SK-N-SH treated with all-trans-retinoic acid at 6 μM for 48 hours (cell line): ENCODE measurements around the gene NHSL2.
"Not testable (repeated sequence)": the region's sequence is repeated elsewhere in the genome, so short reads cannot be mapped to it uniquely, and the experiment has no call there.

Experiments
- ATAC-seq: fragments of 200-7000 bp; cut with Tn5 transposase; 3 replicates; pipeline ENCODE4 v1.9.1; 2020; ENCODE audit warnings: mild to moderate bottlenecking, moderate library complexity
- ARNTL ChIP-seq: fragments of 450-650 bp; formaldehyde crosslinking; IDR thresholded peaks from 2 replicates; pipeline ENCODE4 v1.5.0; 2020; ENCODE audit warnings: low read depth, mild to moderate bottlenecking, moderate library complexity, borderline replicate concordance
- BACH2 ChIP-seq: fragments of 250-450 bp; sonication (Bioruptor Pico); IDR thresholded peaks from 2 replicates; pipeline ENCODE4 v1.9.0; 2021; ENCODE audit warnings: mild to moderate bottlenecking, borderline replicate concordance
- CREB5 ChIP-seq: fragments of 250-450 bp; sonication (Bioruptor Pico); IDR thresholded peaks from 2 replicates; pipeline ENCODE4 v1.5.1; 2020; ENCODE audit warnings: low read depth, mild to moderate bottlenecking, moderate library complexity
- CSDC2 ChIP-seq: fragments of 250-450 bp; sonication (Bioruptor Pico); IDR thresholded peaks from 2 replicates; pipeline ENCODE4 v1.5.0; 2020; ENCODE audit warnings: mild to moderate bottlenecking, moderate library complexity
- CSRNP3 ChIP-seq: fragments of 250-450 bp; sonication (Bioruptor Pico); IDR thresholded peaks from 2 replicates; pipeline ENCODE4 v1.5.1; 2021; ENCODE audit warnings: mild to moderate bottlenecking, moderate library complexity
- ESRRG ChIP-seq: fragments of 250-450 bp; sonication (Bioruptor Pico); IDR thresholded peaks from 2 replicates; pipeline ENCODE4 v1.6.1; 2021; ENCODE audit warnings: mild to moderate bottlenecking
- GLIS3 ChIP-seq: fragments of 250-450 bp; sonication (Bioruptor Pico); IDR thresholded peaks from 2 replicates; pipeline ENCODE4 v1.5.0; 2020; ENCODE audit warnings: mild to moderate bottlenecking, moderate library complexity
- ISL1 ChIP-seq: fragments of 250-450 bp; sonication (Bioruptor Pico); IDR thresholded peaks from 2 replicates; pipeline ENCODE4 v2.1.2; 2022; ENCODE audit warnings: mild to moderate bottlenecking, moderate library complexity
- RARB ChIP-seq: fragments of 250-450 bp; sonication (Bioruptor Pico); IDR thresholded peaks from 2 replicates; pipeline ENCODE4 v1.8.0; 2021; ENCODE audit warnings: mild to moderate bottlenecking, moderate library complexity
- SNAI2 ChIP-seq: fragments of 250-450 bp; sonication (Bioruptor Pico); IDR thresholded peaks from 2 replicates; pipeline ENCODE4 v1.5.0; 2020; ENCODE audit warnings: mild to moderate bottlenecking, moderate library complexity
- TOX ChIP-seq: fragments of 250-450 bp; sonication (Bioruptor Pico); IDR thresholded peaks from 2 replicates; pipeline ENCODE4 v1.8.0; 2021; ENCODE audit warnings: mild to moderate bottlenecking, moderate library complexity, borderline replicate concordance
- TSHZ2 ChIP-seq: fragments of 250-450 bp; sonication (Bioruptor Pico); IDR thresholded peaks from 2 replicates; pipeline ENCODE4 v1.5.0; 2020; ENCODE audit warnings: mild to moderate bottlenecking, moderate library complexity
- ZFP3 ChIP-seq: fragments of 250-450 bp; sonication (Bioruptor Pico); IDR thresholded peaks from 2 replicates; pipeline ENCODE4 v1.5.0; 2020; ENCODE audit warnings: mild to moderate bottlenecking, moderate library complexity
- ZFP30 ChIP-seq: fragments of 450-650 bp; formaldehyde crosslinking; IDR thresholded peaks from 2 replicates; pipeline ENCODE4 v1.5.0; 2022; ENCODE audit warnings: mild to moderate bottlenecking, moderate library complexity
- ZNF565 ChIP-seq: fragments of 450-650 bp; formaldehyde crosslinking; conservative IDR thresholded peaks from 2 replicates; pipeline ENCODE4 v1.5.0; 2020; ENCODE audit warnings: low read depth, mild to moderate bottlenecking, moderate library complexity
- ZNF70 ChIP-seq: fragments of 450-650 bp; formaldehyde crosslinking; IDR thresholded peaks from 2 replicates; pipeline ENCODE4 v1.5.0; 2020; ENCODE audit warnings: mild to moderate bottlenecking, moderate library complexity
- ZNF8 ChIP-seq: fragments of 450-650 bp; formaldehyde crosslinking; IDR thresholded peaks from 2 replicates; pipeline ENCODE4 v1.5.0; 2020; ENCODE audit warnings: mild to moderate bottlenecking, moderate library complexity
- TF ChIP-seq, protein P1 (sequence below): fragments of 250-450 bp; sonication (Bioruptor Pico); IDR thresholded peaks from 2 replicates; pipeline ENCODE4 v1.8.0; 2021; ENCODE audit warnings: low read depth, mild to moderate bottlenecking, moderate library complexity, borderline replicate concordance
- TF ChIP-seq, protein P2 (sequence below): fragments of 250-450 bp; sonication (Bioruptor Pico); IDR thresholded peaks from 2 replicates; pipeline ENCODE4 v1.8.0; 2020; ENCODE audit warnings: mild to moderate bottlenecking, moderate library complexity, borderline replicate concordance

The NHSL2 gene

GRCh38 chrX:71910643-71910985 is at the start of gene NHSL2:
Gene NHSL2 (plus strand): TSS chrX:71910845.
- TF ChIP-seq, protein P1, sequence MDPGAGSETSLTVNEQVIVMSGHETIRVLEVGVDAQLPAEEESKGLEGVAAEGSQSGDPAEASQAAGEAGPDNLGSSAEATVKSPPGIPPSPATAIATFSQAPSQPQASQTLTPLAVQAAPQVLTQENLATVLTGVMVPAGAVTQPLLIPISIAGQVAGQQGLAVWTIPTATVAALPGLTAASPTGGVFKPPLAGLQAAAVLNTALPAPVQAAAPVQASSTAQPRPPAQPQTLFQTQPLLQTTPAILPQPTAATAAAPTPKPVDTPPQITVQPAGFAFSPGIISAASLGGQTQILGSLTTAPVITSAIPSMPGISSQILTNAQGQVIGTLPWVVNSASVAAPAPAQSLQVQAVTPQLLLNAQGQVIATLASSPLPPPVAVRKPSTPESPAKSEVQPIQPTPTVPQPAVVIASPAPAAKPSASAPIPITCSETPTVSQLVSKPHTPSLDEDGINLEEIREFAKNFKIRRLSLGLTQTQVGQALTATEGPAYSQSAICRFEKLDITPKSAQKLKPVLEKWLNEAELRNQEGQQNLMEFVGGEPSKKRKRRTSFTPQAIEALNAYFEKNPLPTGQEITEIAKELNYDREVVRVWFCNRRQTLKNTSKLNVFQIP (CRISPR knock-in tag) = no peak
- TF ChIP-seq CSDC2 (CRISPR knock-in tag) (no peak), SNAI2 (CRISPR knock-in tag) (no peak), CREB5 (CRISPR knock-in tag) (no peak), ISL1 (CRISPR knock-in tag) (no peak), GLIS3 (CRISPR knock-in tag) (no peak), ZFP3 (CRISPR knock-in tag) (no peak), ZNF565 (no peak)
- ATAC-seq = no peak

- no peak for ATAC-seq
- TF ChIP-seq CSDC2 (CRISPR knock-in tag) (no peak), ZFP30 (CRISPR knock-in tag) (no peak), RARB (no peak), ZFP3 (CRISPR knock-in tag) (no peak), ZNF70 (CRISPR knock-in tag) (no peak), BACH2 (CRISPR knock-in tag) (no peak), TOX (CRISPR knock-in tag) (no peak), ARNTL (CRISPR knock-in tag) (no peak), ZNF8 (CRISPR knock-in tag) (no peak), CSRNP3 (no peak)
- TF ChIP-seq, protein P1 (CRISPR knock-in tag) = no peak
Measured at GRCh38 chrX:71867680-71868079, 43.0 kb upstream of the NHSL2 start.

DNA sequence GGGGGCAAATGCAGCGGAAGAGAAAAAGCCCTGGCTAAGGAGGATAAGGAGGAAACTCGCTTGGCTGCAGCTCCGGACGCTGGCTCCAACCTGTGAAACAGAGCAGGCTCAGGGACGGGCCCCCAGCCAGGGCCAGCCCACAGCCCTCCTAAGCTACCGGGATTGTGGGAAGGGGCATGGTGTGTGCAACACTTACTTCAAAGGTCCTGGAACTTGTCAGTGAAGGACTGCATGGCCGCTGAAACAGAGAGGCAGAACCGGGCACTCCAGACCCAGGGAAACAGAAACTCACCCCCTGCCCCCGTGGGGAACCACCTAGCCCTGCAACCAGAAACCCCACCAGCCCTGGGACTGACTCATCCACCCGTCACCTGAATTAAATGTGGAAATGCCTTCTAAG is 41.1 kb upstream of the NHSL2 start:
- not testable (repeated sequence) for ATAC-seq

DNA sequence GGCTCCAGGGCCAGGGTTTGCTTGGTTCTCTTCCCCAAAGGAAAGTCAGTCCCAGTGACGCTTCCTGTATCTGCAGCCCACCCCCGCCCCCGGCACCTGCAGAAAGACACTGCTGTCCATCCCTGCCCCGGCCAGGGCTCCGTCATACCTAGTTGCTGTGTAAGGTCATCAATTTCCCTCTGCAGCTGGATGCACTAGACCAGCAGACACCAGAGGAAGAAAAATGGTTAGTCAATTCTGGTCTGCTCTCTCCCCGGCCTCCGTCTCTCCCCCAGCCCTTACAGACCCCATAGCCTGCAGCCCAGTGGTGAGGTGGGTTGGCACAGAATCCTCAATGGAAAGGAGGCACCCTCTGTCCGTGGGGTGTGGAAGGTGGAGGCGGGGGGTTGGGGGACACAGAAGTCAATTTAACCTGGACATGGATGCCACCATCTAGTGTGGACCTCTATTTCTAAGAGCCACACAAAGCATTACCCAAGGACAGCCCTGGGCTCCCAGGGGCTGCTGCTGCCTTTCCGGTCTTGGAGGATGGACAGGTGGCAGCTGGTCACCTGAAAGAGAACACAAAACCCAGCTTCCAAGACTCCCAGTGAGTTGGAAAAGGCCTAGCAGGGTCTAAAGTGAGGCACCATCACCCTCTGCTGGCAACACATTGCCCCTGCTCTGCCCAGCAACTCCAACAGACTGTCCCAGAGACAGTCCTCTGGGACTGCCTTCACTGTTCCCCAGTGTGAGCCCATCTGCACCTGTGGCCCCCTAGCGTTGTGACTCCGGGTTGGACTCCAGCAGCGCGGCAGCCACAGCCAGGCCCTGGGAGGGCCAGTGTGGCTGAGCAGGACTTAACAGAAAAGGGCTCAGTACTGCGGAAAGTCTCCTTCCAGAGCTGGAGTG is 40.2 kb upstream of the NHSL2 start:
- TF ChIP-seq CREB5 (CRISPR knock-in tag) (no peak), TOX (CRISPR knock-in tag) (no peak), GLIS3 (CRISPR knock-in tag) (no peak), ISL1 (CRISPR knock-in tag) (no peak), BACH2 (CRISPR knock-in tag) (no peak), ESRRG (CRISPR knock-in tag) (no peak), ZFP30 (CRISPR knock-in tag) (no peak), SNAI2 (CRISPR knock-in tag) (no peak), RARB (no peak), ARNTL (CRISPR knock-in tag) (no peak), ZNF565 (no peak), TSHZ2 (CRISPR knock-in tag) (no peak), ZNF8 (CRISPR knock-in tag) (no peak)
- TF ChIP-seq, protein P2, sequence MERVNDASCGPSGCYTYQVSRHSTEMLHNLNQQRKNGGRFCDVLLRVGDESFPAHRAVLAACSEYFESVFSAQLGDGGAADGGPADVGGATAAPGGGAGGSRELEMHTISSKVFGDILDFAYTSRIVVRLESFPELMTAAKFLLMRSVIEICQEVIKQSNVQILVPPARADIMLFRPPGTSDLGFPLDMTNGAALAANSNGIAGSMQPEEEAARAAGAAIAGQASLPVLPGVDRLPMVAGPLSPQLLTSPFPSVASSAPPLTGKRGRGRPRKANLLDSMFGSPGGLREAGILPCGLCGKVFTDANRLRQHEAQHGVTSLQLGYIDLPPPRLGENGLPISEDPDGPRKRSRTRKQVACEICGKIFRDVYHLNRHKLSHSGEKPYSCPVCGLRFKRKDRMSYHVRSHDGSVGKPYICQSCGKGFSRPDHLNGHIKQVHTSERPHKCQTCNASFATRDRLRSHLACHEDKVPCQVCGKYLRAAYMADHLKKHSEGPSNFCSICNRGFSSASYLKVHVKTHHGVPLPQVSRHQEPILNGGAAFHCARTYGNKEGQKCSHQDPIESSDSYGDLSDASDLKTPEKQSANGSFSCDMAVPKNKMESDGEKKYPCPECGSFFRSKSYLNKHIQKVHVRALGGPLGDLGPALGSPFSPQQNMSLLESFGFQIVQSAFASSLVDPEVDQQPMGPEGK (CRISPR knock-in tag) = no peak
- ATAC-seq = peak; percentile 90
